Transverse colon (tissue), 4 donors: ENCODE measurements around the gene ESAM. TPM values are rescaled to one million over a fixed set of nuclear protein-coding genes. Genes with fewer than 3 reads are reported as not detected.

Experiments
- DNase-seq: peaks from one replicate; pipeline ENCODE4 v3.0.0-alpha.2; 2019
- H3K27ac ChIP-seq, 4 donors: fragments of 200-600 bp; sonication (generic); 2 replicates each; pipeline ENCODE4 v1.5.1; 2016 to 2018; ENCODE audit warnings: inconsistent platforms in 4 of 4
- H3K27me3 ChIP-seq: fragments of 200-600 bp; sonication (generic); 2 replicates; pipeline ENCODE4 v1.5.1; 2017; ENCODE audit warnings: inconsistent platforms
- H3K36me3 ChIP-seq, 4 donors: fragments of 200-600 bp; sonication (generic); 2 replicates each; pipeline ENCODE4 v1.5.1; 2017 to 2019; ENCODE audit warnings: inconsistent platforms in 4 of 4
- H3K4me1 ChIP-seq, 4 donors: fragments of 200-600 bp; sonication (generic); 2 replicates each; pipeline ENCODE4 v1.5.1; 2017 to 2020; ENCODE audit warnings: inconsistent platforms in 4 of 4
- H3K4me3 ChIP-seq, 4 donors: fragments of 200-600 bp; sonication (generic); 1 replicate in 1 of 4; 2 replicates in 3 of 4; pipeline versions ENCODE4 v1.5.1 to v1.6.1; 2017 to 2019; ENCODE audit warnings: inconsistent platforms in 4 of 4
- H3K9me3 ChIP-seq, 2 donors: fragments of 200-600 bp; sonication (generic); 2 replicates each; pipeline ENCODE4 v1.5.1; 2017 to 2019; ENCODE audit warnings: inconsistent platforms in 2 of 2
- EP300 ChIP-seq: sonication (generic); formaldehyde crosslinking; IDR thresholded peaks from one replicate; pipeline ENCODE4 v1.6.1; 2017; ENCODE audit warnings: antibody characterized with exemption, low read depth
- POLR2A ChIP-seq: fragments of 450-650 bp; IDR thresholded peaks from one replicate; pipeline ENCODE4 v1.6.1; 2016; ENCODE audit warnings: antibody characterized with exemption, mild to moderate bottlenecking, moderate library complexity
- POLR2AphosphoS5 ChIP-seq, 3 donors: sonication (generic); formaldehyde crosslinking; IDR thresholded peaks; one replicate each; pipeline ENCODE4 v1.6.1; 2016; ENCODE audit warnings: antibody characterized with exemption in 3 of 3
- WGBS, 2 donors: methylation state at CpG; one replicate each; pipeline ENCODE4 v1.1.5; 2018; ENCODE audit warnings: low coverage in 1 of 2; 5-methylcytosine and 5-hydroxymethylcytosine counted together
- in situ Hi-C, 4 donors: fragments of 200-750 bp; cut with MboI; loops; one replicate each; pipeline versions ENCODE4 v1.15.0 to v1.15.1; 2017; ENCODE audit warnings: low sequenced_read_pairs in 3 of 4, low pct_ligation_motif_present in 1 of 4, low pct_unique_long_range_greater_than_20kb in 1 of 4
- intact Hi-C: fragments of 100-400 bp; cut with DNase I; formaldehyde crosslinking; loops from one replicate; pipeline ENCODE4 v1.15.1; 2023; ENCODE audit warnings: low total_unique reads
- total RNA-seq, 4 donors: library from RNA; depleted of rRNA; stranded (reverse); fragments of >200 nt; gene quantifications; one replicate each; pipeline ENCODE4 v1.1.0, GENCODE V29; 2016
- TF ChIP-seq, protein P1 (sequence below), 5 experiments: fragments of 200-600 bp in 3 of 5; fragments of 450-650 bp in 2 of 5; sonication (generic) in 3 of 5; IDR thresholded peaks; 1 replicate in 2 of 5; 2 replicates in 3 of 5; pipeline ENCODE4 v1.5.1; 2016 to 2017; ENCODE audit warnings: antibody characterized with exemption in 5 of 5, inconsistent platforms in 3 of 5, mild to moderate bottlenecking in 2 of 5, moderate library complexity in 1 of 5

ESAM gene
- total RNA-seq, 4 donors from 2014 or later, result 5.8 to 10.1 (median 6.5) TPM

- Histone ChIP-seq H3K4me3 (no peak overlapping the region), H3K36me3 (no peaks in the 10 kb centered on the region), H3K4me1 (peaks cover 4 to 19% (median 6%) of the 10 kb centered on the region in 4 donors), H3K27ac (no peak overlapping the region), H3K27me3 (no peaks in the 10 kb centered on the region), H3K9me3 (no peaks in the 10 kb centered on the region)
- TF ChIP-seq POLR2A, result no peak
- TF ChIP-seq, protein P1, sequence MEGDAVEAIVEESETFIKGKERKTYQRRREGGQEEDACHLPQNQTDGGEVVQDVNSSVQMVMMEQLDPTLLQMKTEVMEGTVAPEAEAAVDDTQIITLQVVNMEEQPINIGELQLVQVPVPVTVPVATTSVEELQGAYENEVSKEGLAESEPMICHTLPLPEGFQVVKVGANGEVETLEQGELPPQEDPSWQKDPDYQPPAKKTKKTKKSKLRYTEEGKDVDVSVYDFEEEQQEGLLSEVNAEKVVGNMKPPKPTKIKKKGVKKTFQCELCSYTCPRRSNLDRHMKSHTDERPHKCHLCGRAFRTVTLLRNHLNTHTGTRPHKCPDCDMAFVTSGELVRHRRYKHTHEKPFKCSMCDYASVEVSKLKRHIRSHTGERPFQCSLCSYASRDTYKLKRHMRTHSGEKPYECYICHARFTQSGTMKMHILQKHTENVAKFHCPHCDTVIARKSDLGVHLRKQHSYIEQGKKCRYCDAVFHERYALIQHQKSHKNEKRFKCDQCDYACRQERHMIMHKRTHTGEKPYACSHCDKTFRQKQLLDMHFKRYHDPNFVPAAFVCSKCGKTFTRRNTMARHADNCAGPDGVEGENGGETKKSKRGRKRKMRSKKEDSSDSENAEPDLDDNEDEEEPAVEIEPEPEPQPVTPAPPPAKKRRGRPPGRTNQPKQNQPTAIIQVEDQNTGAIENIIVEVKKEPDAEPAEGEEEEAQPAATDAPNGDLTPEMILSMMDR (IDR thresholded peaks at IDR 0.05), result no peak
- no peak for TF ChIP-seq EP300
- TF ChIP-seq POLR2AphosphoS5 (IDR thresholded peaks at IDR 0.05), result no peak
- intact Hi-C loops, result no loop called here
- in situ Hi-C loops, result no loop called here
- DNase-seq, result no peak
- 91 to 96% methylated on average over 4 of the region's 4 CpGs for WGBS, 2 donors
Measured at GRCh38 chr11:124729571-124729970, 32.5 kb downstream of the ESAM start.

DNA sequence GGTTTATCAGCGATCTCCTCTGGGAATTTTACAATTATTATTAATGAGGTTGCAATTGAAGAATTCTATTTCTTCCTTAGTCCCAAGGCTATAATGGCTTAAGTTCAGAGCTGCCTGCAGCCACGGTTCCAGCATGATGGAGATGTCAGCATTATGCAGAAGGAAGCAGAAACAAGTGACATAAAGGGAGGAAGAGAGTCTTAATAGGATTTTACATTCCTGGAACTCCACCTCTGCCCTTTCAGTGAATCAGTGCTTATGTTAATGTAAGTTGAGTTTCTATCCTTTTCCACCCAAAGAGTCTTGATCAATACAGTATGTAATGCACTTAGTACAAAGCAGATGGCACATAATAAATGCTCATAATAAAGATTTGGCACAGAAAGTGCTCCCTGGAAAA is 34.0 kb downstream of the ESAM start:
- WGBS, 2 donors, result 88% methylated on average over 2 of the region's 2 CpGs; no CpG with 5 or more reads in 1 of the 2 donors
- H3K27me3 ChIP-seq, result peaks cover 2% of the 10 kb centered on the region
- no peaks in the 10 kb centered on the region for H3K9me3 ChIP-seq
- H3K27ac ChIP-seq, result no peak overlapping the region
- no peaks in the 10 kb centered on the region for H3K36me3 ChIP-seq
- peaks cover 4 to 22% (median 6%) of the 10 kb centered on the region in 4 donors for H3K4me1 ChIP-seq
- DNase-seq, result no peak
- intact Hi-C loops (no loop called here), in situ Hi-C loops (no loop called here)
- TF ChIP-seq EP300 (no peak), POLR2AphosphoS5 (IDR thresholded peaks at IDR 0.05) (no peak), POLR2A (no peak)
- TF ChIP-seq, protein P1 (IDR thresholded peaks at IDR 0.05), result no peak
- H3K4me3 ChIP-seq, result no peak overlapping the region

GRCh38 chr11:124727474-124727873 is 34.6 kb downstream of the ESAM start:
- H3K27me3 ChIP-seq, result peaks cover 2% of the 10 kb centered on the region
- 78 to 82% methylated on average over 4 of the region's 4 CpGs for WGBS, 2 donors
- TF ChIP-seq, protein P1 (IDR thresholded peaks at IDR 0.05), result no peak
- TF ChIP-seq EP300, result no peak
- TF ChIP-seq POLR2A, result no peak
- TF ChIP-seq POLR2AphosphoS5 (IDR thresholded peaks at IDR 0.05), result no peak
- intact Hi-C loops, result no loop called here
- H3K27ac ChIP-seq, result no peak overlapping the region
- in situ Hi-C loops, result no loop called here
- no peak for DNase-seq
- H3K4me1 ChIP-seq, result peaks cover 4 to 22% (median 6%) of the 10 kb centered on the region in 4 donors
- no peaks in the 10 kb centered on the region for H3K36me3 ChIP-seq
- no peak overlapping the region for H3K4me3 ChIP-seq
- H3K9me3 ChIP-seq, result no peaks in the 10 kb centered on the region

GRCh38 chr11:124725719-124726105 is 36.4 kb downstream of the ESAM start:
- H3K4me3 ChIP-seq, result no peak overlapping the region
- TF ChIP-seq POLR2A, result no peak
- TF ChIP-seq POLR2AphosphoS5 (IDR thresholded peaks at IDR 0.05), result no peak
- TF ChIP-seq EP300, result no peak
- TF ChIP-seq, protein P1 (IDR thresholded peaks at IDR 0.05), result no peak
- intact Hi-C loops (no loop called here), in situ Hi-C loops (no loop called here)
- H3K27me3 ChIP-seq, result peaks cover 12% of the 10 kb centered on the region
- no peak overlapping the region for H3K27ac ChIP-seq
- no peaks in the 10 kb centered on the region for H3K36me3 ChIP-seq
- H3K9me3 ChIP-seq, result no peaks in the 10 kb centered on the region
- 50% methylated on average over 3 to 6 of the region's 6 CpGs for WGBS, 2 donors
- peaks cover 4 to 17% (median 6%) of the 10 kb centered on the region in 4 donors for H3K4me1 ChIP-seq
- DNase-seq, result no peak
